Activated naive CD4-positive, alpha-beta T cell treated with anti-CD3 and anti-CD28 coated beads, Interleukin-2, amount 10 ng/mL, durations not matched to agents 7 days and 5 days (primary cell): ENCODE results near the gene ANO2.

Experiments used
- CTCF ChIA-PET: fragments of 350-600 bp; sonication (Branson Sonifier 250); formaldehyde crosslinking; loops from one replicate; lab custom pipeline; 2021; ENCODE audit warnings: antibody characterized with exemption; lab: Charles Lee
- DNase-seq: peaks from one replicate; pipeline ENCODE4 v3.0.0-alpha.2; 2020
- H3K27ac Mint-ChIP-seq: one replicate; pipeline ENCODE4 v1.8.0; 2021; ENCODE audit warnings: mild to moderate bottlenecking, moderate library complexity, mixed read lengths
- H3K27me3 Mint-ChIP-seq: one replicate; pipeline ENCODE4 v1.8.0; 2021; ENCODE audit warnings: mild to moderate bottlenecking, mixed read lengths
- H3K36me3 Mint-ChIP-seq: one replicate; pipeline ENCODE4 v1.8.0; 2021; ENCODE audit warnings: mixed read lengths
- H3K4me1 Mint-ChIP-seq: one replicate; pipeline ENCODE4 v1.8.0; 2021; ENCODE audit warnings: mixed read lengths
- H3K4me3 Mint-ChIP-seq: one replicate; pipeline ENCODE4 v1.8.0; 2021; ENCODE audit warnings: mild to moderate bottlenecking, moderate library complexity, mixed read lengths
- H3K9me3 Mint-ChIP-seq: one replicate; pipeline ENCODE4 v1.8.0; 2021; ENCODE audit warnings: mixed read lengths

ANO2 gene

GRCh38 chr12:5792343-5792742 lies 152.7 kb downstream of the ANO2 start:
- Mint-ChIP-seq H3K4me3 (no peak overlapping the region), H3K4me1 (no peaks in the 10 kb centered on the region), H3K27me3 (no peaks in the 10 kb centered on the region), H3K9me3 (no peaks in the 10 kb centered on the region), H3K27ac (no peak overlapping the region), H3K36me3 (no peaks in the 10 kb centered on the region)
- DNase-seq = no peak
- CTCF ChIA-PET = no interaction called here

- no peaks in the 10 kb centered on the region for H3K36me3 Mint-ChIP-seq
- no peaks in the 10 kb centered on the region for H3K9me3 Mint-ChIP-seq
- CTCF ChIA-PET = interaction anchor here (1.7 kb wide), 1 partner anchor 44 kb away, joined by 6 read pairs; no protein-coding TSS in a partner anchor
- no peak overlapping the region for H3K27ac Mint-ChIP-seq
- H3K27me3 Mint-ChIP-seq = no peaks in the 10 kb centered on the region
- no peaks in the 10 kb centered on the region for H3K4me1 Mint-ChIP-seq
- DNase-seq = no peak
- no peak overlapping the region for H3K4me3 Mint-ChIP-seq
Measured at GRCh38 chr12:5789469-5789968, 155.5 kb downstream of the ANO2 start.

GRCh38 chr12:5787828-5788227 lies 157.2 kb downstream of the ANO2 start:
- H3K36me3 Mint-ChIP-seq = no peaks in the 10 kb centered on the region
- H3K9me3 Mint-ChIP-seq = no peaks in the 10 kb centered on the region
- H3K27ac Mint-ChIP-seq = no peak overlapping the region
- H3K4me3 Mint-ChIP-seq = no peak overlapping the region
- no peaks in the 10 kb centered on the region for H3K4me1 Mint-ChIP-seq
- CTCF ChIA-PET = no interaction called here
- no peaks in the 10 kb centered on the region for H3K27me3 Mint-ChIP-seq
- DNase-seq = no peak

GRCh38 chr12:5785601-5786000 lies 159.5 kb downstream of the ANO2 start:
- Mint-ChIP-seq H3K27ac (no peak overlapping the region), H3K27me3 (no peaks in the 10 kb centered on the region), H3K9me3 (no peaks in the 10 kb centered on the region), H3K36me3 (no peaks in the 10 kb centered on the region), H3K4me3 (no peak overlapping the region), H3K4me1 (no peaks in the 10 kb centered on the region)
- CTCF ChIA-PET = no interaction called here
- no peak for DNase-seq

GRCh38 chr12:5784462-5785130 lies 160.5 kb downstream of the ANO2 start:
- Mint-ChIP-seq H3K36me3 (no peaks in the 10 kb centered on the region), H3K27me3 (no peaks in the 10 kb centered on the region), H3K4me1 (no peaks in the 10 kb centered on the region), H3K9me3 (no peaks in the 10 kb centered on the region), H3K27ac (no peak overlapping the region), H3K4me3 (no peak overlapping the region)
- no peak for DNase-seq
- CTCF ChIA-PET = no interaction called here

- DNase-seq = no peak
- Mint-ChIP-seq H3K4me1 (no peaks in the 10 kb centered on the region), H3K36me3 (no peaks in the 10 kb centered on the region), H3K9me3 (no peaks in the 10 kb centered on the region), H3K27me3 (no peaks in the 10 kb centered on the region), H3K27ac (no peak overlapping the region), H3K4me3 (no peak overlapping the region)
- CTCF ChIA-PET = no interaction called here
Measured at GRCh38 chr12:5783289-5783920, 161.7 kb downstream of the ANO2 start.

GRCh38 chr12:5780536-5780935 lies 164.5 kb downstream of the ANO2 start:
- no peaks in the 10 kb centered on the region for H3K27me3 Mint-ChIP-seq
- no peak overlapping the region for H3K4me3 Mint-ChIP-seq
- no peaks in the 10 kb centered on the region for H3K4me1 Mint-ChIP-seq
- H3K9me3 Mint-ChIP-seq = no peaks in the 10 kb centered on the region
- no peaks in the 10 kb centered on the region for H3K36me3 Mint-ChIP-seq
- CTCF ChIA-PET = no interaction called here
- no peak overlapping the region for H3K27ac Mint-ChIP-seq
- no peak for DNase-seq

- CTCF ChIA-PET = no interaction called here
- Mint-ChIP-seq H3K27me3 (no peaks in the 10 kb centered on the region), H3K27ac (no peak overlapping the region), H3K36me3 (no peaks in the 10 kb centered on the region), H3K4me1 (no peaks in the 10 kb centered on the region), H3K4me3 (no peak overlapping the region), H3K9me3 (no peaks in the 10 kb centered on the region)
- no peak for DNase-seq
Measured at GRCh38 chr12:5779401-5779800, 165.7 kb downstream of the ANO2 start.

- no peak for DNase-seq
- Mint-ChIP-seq H3K4me3 (no peak overlapping the region), H3K36me3 (no peaks in the 10 kb centered on the region), H3K9me3 (no peaks in the 10 kb centered on the region), H3K27me3 (no peaks in the 10 kb centered on the region), H3K27ac (no peak overlapping the region), H3K4me1 (no peaks in the 10 kb centered on the region)
- CTCF ChIA-PET = no interaction called here
Measured at GRCh38 chr12:5778821-5779220, 166.2 kb downstream of the ANO2 start.

- DNase-seq = no peak
- H3K27ac Mint-ChIP-seq = no peak overlapping the region
- H3K9me3 Mint-ChIP-seq = no peaks in the 10 kb centered on the region
- H3K27me3 Mint-ChIP-seq = no peaks in the 10 kb centered on the region
- H3K4me3 Mint-ChIP-seq = no peak overlapping the region
- CTCF ChIA-PET = interaction anchor here (1.3 kb wide), 1 partner anchor 32 kb away, joined by 4 read pairs; no protein-coding TSS in a partner anchor
- no peaks in the 10 kb centered on the region for H3K4me1 Mint-ChIP-seq
- no peaks in the 10 kb centered on the region for H3K36me3 Mint-ChIP-seq
Measured at GRCh38 chr12:5777451-5777850, 167.6 kb downstream of the ANO2 start.

- H3K4me1 Mint-ChIP-seq = no peaks in the 10 kb centered on the region
- H3K36me3 Mint-ChIP-seq = no peaks in the 10 kb centered on the region
- CTCF ChIA-PET = no interaction called here
- H3K27me3 Mint-ChIP-seq = no peaks in the 10 kb centered on the region
- no peaks in the 10 kb centered on the region for H3K9me3 Mint-ChIP-seq
- no peak overlapping the region for H3K27ac Mint-ChIP-seq
- no peak overlapping the region for H3K4me3 Mint-ChIP-seq
- no peak for DNase-seq
Measured at GRCh38 chr12:5776091-5776490, 169.0 kb downstream of the ANO2 start.

GRCh38 chr12:5773550-5773949 lies 171.5 kb downstream of the ANO2 start:
- Mint-ChIP-seq H3K4me1 (no peaks in the 10 kb centered on the region), H3K4me3 (no peak overlapping the region), H3K27me3 (peaks cover under 1% of the 10 kb centered on the region), H3K9me3 (no peaks in the 10 kb centered on the region), H3K27ac (no peak overlapping the region), H3K36me3 (no peaks in the 10 kb centered on the region)
- no peak for DNase-seq
- CTCF ChIA-PET = no interaction called here

GRCh38 chr12:5771756-5772155 lies 173.3 kb downstream of the ANO2 start:
- H3K4me3 Mint-ChIP-seq = no peak overlapping the region

GRCh38 chr12:5770727-5771126 lies 174.3 kb downstream of the ANO2 start:
- H3K4me3 Mint-ChIP-seq = no peak overlapping the region
- peaks cover 6% of the 10 kb centered on the region for H3K27me3 Mint-ChIP-seq
- no peaks in the 10 kb centered on the region for H3K4me1 Mint-ChIP-seq
- H3K27ac Mint-ChIP-seq = no peak overlapping the region
- CTCF ChIA-PET = no interaction called here
- H3K36me3 Mint-ChIP-seq = no peaks in the 10 kb centered on the region
- no peaks in the 10 kb centered on the region for H3K9me3 Mint-ChIP-seq
- no peak for DNase-seq

More at GRCh38 chr12:5771756-5772155, 173.3 kb downstream of the ANO2 start:
- H3K27ac Mint-ChIP-seq = no peak overlapping the region
- CTCF ChIA-PET = no interaction called here
- H3K27me3 Mint-ChIP-seq = peaks cover 6% of the 10 kb centered on the region
- H3K9me3 Mint-ChIP-seq = no peaks in the 10 kb centered on the region
- no peaks in the 10 kb centered on the region for H3K4me1 Mint-ChIP-seq
- DNase-seq = no peak
- H3K36me3 Mint-ChIP-seq = no peaks in the 10 kb centered on the region

- CTCF ChIA-PET = no interaction called here
- H3K4me1 Mint-ChIP-seq = no peaks in the 10 kb centered on the region
- H3K9me3 Mint-ChIP-seq = no peaks in the 10 kb centered on the region
- DNase-seq = no peak
- H3K27me3 Mint-ChIP-seq = peaks cover 6% of the 10 kb centered on the region
- H3K27ac Mint-ChIP-seq = no peak overlapping the region
- no peak overlapping the region for H3K4me3 Mint-ChIP-seq
- H3K36me3 Mint-ChIP-seq = no peaks in the 10 kb centered on the region
Measured at GRCh38 chr12:5768581-5769196, 176.4 kb downstream of the ANO2 start.
